HCT116 (cell line): ENCODE results near the gene RIC8B.

Source experiments
- EZH2 ChIP-seq: fragments of 200-600 bp; sonication (generic); IDR thresholded peaks from 2 replicates; pipeline ENCODE4 v1.6.1; 2017; ENCODE audit warnings: antibody characterized with exemption, mixed run types
- POLR2A ChIP-seq: IDR thresholded peaks from 2 replicates; pipeline ENCODE4 v1.7.0; 2011; ENCODE audit warnings: borderline replicate concordance; ENCODE audit not compliant: insufficient read depth, insufficient read length; ENCODE audit errors: extremely low read depth
- RAD21 ChIP-seq: IDR thresholded peaks from 2 replicates; pipeline ENCODE4 v1.6.1; 2012; ENCODE audit warnings: low read depth, mild to moderate bottlenecking

GRCh38 chr12:106845902-106846301 lies 71.4 kb downstream of the RIC8B start:
- no peak for TF ChIP-seq EZH2
- TF ChIP-seq RAD21, result no peak
- no peak for TF ChIP-seq POLR2A
